Body of pancreas (tissue), 4 donors: ENCODE results near the gene C19orf12. TPM values are rescaled to one million over a fixed set of nuclear protein-coding genes. Genes with fewer than 3 reads are reported as not detected.

ENCODE experiments used
- ATAC-seq: fragments of 150-250 bp; one replicate; pipeline ENCODE4 v1.9.1; 2016
- DNase-seq, 4 donors: peaks; one replicate each; pipeline ENCODE4 v3.0.0-alpha.2; 2019
- H3K27ac ChIP-seq, 4 donors: fragments of 200-600 bp; sonication (generic); 1 replicate in 3 of 4; 2 replicates in 1 of 4; pipeline versions ENCODE4 v1.5.1 to v1.6.1; 2016 to 2019; ENCODE audit warnings: mild to moderate bottlenecking in 1 of 4, mixed read lengths in 1 of 4, moderate library complexity in 1 of 4
- H3K27me3 ChIP-seq, 2 donors: fragments of 200-600 bp; sonication (generic); one replicate each; pipeline ENCODE4 v1.6.0; 2016; ENCODE audit warnings: mild to moderate bottlenecking in 1 of 2
- H3K36me3 ChIP-seq, 2 donors: fragments of 200-600 bp; sonication (generic); replicated peaks in 1 of 2; 2 replicates each; pipeline ENCODE4 v1.5.1; 2016; ENCODE audit warnings: low read depth in 2 of 2; ENCODE audit not compliant: insufficient read depth in 1 of 2
- H3K4me1 ChIP-seq: fragments of 200-600 bp; sonication (generic); one replicate; pipeline ENCODE4 v1.6.0; 2016
- H3K4me3 ChIP-seq, 2 donors: fragments of 200-600 bp; sonication (generic); 1 replicate in 1 of 2; 2 replicates in 1 of 2; pipeline ENCODE4 v1.5.1; 2016 to 2019
- H3K9me3 ChIP-seq, 3 donors: fragments of 200-600 bp; sonication (generic); 1 replicate in 2 of 3; 2 replicates in 1 of 3; pipeline ENCODE4 v1.5.1; 2016
- POLR2A ChIP-seq, 3 donors: fragments of 450-650 bp; IDR thresholded peaks; one replicate each; pipeline ENCODE4 v1.6.1; 2016; ENCODE audit warnings: antibody characterized with exemption in 3 of 3, mild to moderate bottlenecking in 2 of 3
- WGBS, 2 donors: methylation state at CpG; one replicate each; pipeline ENCODE4 v1.1.5; 2017; 5-methylcytosine and 5-hydroxymethylcytosine counted together
- intact Hi-C: fragments of 100-400 bp; cut with DNase I; formaldehyde crosslinking; loops from one replicate; pipeline ENCODE4 v1.15.1; 2023
- total RNA-seq, 2 donors: library from RNA; depleted of rRNA; stranded (reverse); fragments of >200 nt; gene quantifications; one replicate each; pipeline ENCODE4 v1.1.0, GENCODE V29; 2016
- TF ChIP-seq, protein P1 (sequence below), 7 experiments: fragments of 450-650 bp in 4 of 7; fragments of 200-600 bp in 3 of 7; sonication (generic) in 3 of 7; IDR thresholded peaks; one replicate each; pipeline ENCODE4 v1.5.1; 2016 to 2019; ENCODE audit warnings: antibody characterized with exemption in 7 of 7

C19orf12 gene
- total RNA-seq, 2 donors from 2014 or later = 18.2 to 23.7 TPM

DNA sequence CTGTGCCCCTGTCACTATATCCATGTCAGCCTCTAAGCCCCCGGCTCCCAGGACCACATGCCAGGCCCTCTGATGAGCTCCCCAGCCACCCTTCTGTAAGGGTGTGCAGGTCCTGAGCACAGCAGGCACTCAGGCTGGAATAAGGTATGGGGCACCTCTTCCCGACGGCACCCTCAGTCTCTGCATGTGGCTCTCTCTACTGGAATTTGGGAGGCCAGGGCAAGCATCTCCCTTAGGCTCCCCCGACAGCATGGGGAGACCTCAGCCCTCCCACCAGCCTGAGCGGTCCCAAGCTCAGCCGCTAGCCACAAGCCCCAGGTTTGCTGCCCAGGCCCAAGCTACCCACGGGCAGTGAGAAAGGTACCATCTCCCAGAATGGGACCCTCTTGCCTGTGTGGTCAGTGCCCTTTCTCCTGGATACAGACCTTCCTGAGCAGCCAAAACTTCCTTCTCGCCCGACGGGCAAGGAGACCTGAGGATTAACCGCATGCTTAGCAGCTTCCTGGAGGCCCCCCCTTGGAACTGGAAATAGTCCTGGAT is 22.5 kb upstream of the C19orf12 start:
- Histone ChIP-seq H3K4me1 (no peaks in the 10 kb centered on the region), H3K27me3 (no peaks in the 10 kb centered on the region), H3K27ac (no peak overlapping the region), H3K4me3 (no peak overlapping the region), H3K36me3 (no peaks in the 10 kb centered on the region), H3K9me3 (no peaks in the 10 kb centered on the region)
- intact Hi-C loops = loop anchor here (10.0 kb wide), 1 partner anchor 137 kb away; no protein-coding TSS in a partner anchor
- TF ChIP-seq POLR2A (IDR thresholded peaks at IDR 0.05) = no peak
- TF ChIP-seq, protein P1, sequence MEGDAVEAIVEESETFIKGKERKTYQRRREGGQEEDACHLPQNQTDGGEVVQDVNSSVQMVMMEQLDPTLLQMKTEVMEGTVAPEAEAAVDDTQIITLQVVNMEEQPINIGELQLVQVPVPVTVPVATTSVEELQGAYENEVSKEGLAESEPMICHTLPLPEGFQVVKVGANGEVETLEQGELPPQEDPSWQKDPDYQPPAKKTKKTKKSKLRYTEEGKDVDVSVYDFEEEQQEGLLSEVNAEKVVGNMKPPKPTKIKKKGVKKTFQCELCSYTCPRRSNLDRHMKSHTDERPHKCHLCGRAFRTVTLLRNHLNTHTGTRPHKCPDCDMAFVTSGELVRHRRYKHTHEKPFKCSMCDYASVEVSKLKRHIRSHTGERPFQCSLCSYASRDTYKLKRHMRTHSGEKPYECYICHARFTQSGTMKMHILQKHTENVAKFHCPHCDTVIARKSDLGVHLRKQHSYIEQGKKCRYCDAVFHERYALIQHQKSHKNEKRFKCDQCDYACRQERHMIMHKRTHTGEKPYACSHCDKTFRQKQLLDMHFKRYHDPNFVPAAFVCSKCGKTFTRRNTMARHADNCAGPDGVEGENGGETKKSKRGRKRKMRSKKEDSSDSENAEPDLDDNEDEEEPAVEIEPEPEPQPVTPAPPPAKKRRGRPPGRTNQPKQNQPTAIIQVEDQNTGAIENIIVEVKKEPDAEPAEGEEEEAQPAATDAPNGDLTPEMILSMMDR (IDR thresholded peaks at IDR 0.05) = no peak
- no peak for ATAC-seq
- 71 to 100% methylated on average over 1 to 11 of the region's 11 CpGs for WGBS, 2 donors
- DNase-seq = no peak

DNA sequence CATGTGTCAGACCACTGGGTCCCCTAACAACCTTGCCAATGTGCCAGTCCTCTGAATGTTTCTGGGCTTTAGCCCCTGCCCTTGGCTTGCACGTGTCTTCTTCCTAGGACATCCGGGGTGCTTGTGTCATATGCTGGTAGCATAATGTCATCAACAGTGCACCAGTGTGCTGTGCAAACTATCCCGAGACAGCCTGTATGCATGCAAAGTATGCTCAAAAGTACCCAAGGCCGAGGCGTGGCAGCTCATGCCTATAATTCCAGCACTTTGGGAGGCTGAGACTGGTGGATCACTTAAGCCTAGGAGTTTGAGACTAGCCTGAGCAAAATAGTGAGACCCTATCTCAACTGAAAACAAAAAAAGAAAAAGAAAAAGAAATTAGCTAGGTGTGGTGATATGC is 20.8 kb upstream of the C19orf12 start:
- H3K36me3 ChIP-seq = no peaks in the 10 kb centered on the region
- H3K9me3 ChIP-seq = no peaks in the 10 kb centered on the region
- H3K27me3 ChIP-seq = no peaks in the 10 kb centered on the region
- no peak for TF ChIP-seq POLR2A (IDR thresholded peaks at IDR 0.05)
- TF ChIP-seq, protein P1 (IDR thresholded peaks at IDR 0.05) = no peak
- ATAC-seq (no peak), DNase-seq (no peak)
- no peak overlapping the region for H3K27ac ChIP-seq
- no peaks in the 10 kb centered on the region for H3K4me1 ChIP-seq
- 55 to 57% methylated on average over 2 to 5 of the region's 5 CpGs for WGBS, 2 donors
- intact Hi-C loops = loop anchor here (10.0 kb wide), 1 partner anchor 139 kb away; no protein-coding TSS in a partner anchor
- H3K4me3 ChIP-seq = no peak overlapping the region

DNA sequence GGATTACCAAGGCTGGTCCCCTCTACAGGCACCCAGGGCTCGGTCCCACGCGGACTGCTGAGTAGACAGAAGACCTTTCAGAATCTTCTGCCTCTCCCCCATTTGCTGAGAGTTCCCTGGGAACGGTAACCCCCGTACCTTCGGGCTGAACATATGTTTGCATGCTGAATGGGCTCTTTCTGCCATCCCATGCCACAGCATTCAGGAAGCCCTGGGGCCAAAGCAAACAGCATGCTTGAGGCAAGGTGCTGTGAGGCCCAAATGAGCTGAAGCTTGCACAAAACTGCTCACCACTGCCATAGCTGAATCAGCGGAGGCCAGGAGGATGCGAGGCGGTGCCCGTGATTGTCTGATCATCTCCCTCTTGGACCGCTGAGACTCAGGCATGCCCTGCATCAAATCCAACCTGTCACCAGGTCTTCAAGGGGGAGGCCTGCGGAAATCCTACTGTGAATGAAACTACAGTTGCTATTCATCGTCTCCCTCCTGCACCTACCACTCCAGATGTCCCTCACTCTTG is 16.3 kb upstream of the C19orf12 start:
- no peak for DNase-seq
- H3K4me1 ChIP-seq = peaks cover 3% of the 10 kb centered on the region
- H3K36me3 ChIP-seq = no peaks in the 10 kb centered on the region
- H3K4me3 ChIP-seq = no peak overlapping the region
- no peaks in the 10 kb centered on the region for H3K27me3 ChIP-seq
- no peaks in the 10 kb centered on the region for H3K9me3 ChIP-seq
- no peak for ATAC-seq
- no peak overlapping the region for H3K27ac ChIP-seq
- WGBS, 2 donors = 71 to 86% methylated on average over 7 to 13 of the region's 13 CpGs
- TF ChIP-seq, protein P1 (IDR thresholded peaks at IDR 0.05) = no peak
- no peak for TF ChIP-seq POLR2A (IDR thresholded peaks at IDR 0.05)
- intact Hi-C loops = loop anchor here (10.0 kb wide), 1 partner anchor 143 kb away; no protein-coding TSS in a partner anchor

DNA sequence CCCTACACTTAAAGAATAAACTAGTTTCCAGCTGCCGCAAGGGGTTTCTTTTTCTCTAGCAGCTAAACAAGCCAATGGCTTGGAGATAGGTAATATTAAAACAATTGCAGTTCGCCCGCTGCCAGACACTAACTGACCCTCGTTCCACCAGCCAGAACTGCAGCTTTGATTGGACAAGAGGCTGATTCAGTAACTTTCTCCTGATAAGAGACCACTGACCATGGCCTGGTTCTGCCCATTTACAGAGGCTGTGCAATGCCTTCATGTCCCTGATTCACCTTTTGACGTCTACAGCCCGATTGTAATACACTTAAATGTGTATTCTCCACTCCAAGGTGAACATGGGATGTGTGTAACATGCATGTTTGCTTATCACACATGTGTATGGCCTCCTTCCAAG is 12.8 kb upstream of the C19orf12 start:
- TF ChIP-seq, protein P1 (IDR thresholded peaks at IDR 0.05) = no peak
- no peak for TF ChIP-seq POLR2A (IDR thresholded peaks at IDR 0.05)
- WGBS, 2 donors = 45 to 49% methylated on average over 6 of the region's 6 CpGs
- no peaks in the 10 kb centered on the region for H3K36me3 ChIP-seq
- ATAC-seq = no peak
- H3K9me3 ChIP-seq = no peaks in the 10 kb centered on the region
- intact Hi-C loops = no loop called here
- H3K27me3 ChIP-seq = peaks cover 0 to 6% of the 10 kb centered on the region in 2 donors
- no peak overlapping the region for H3K4me3 ChIP-seq
- H3K27ac ChIP-seq = no peak overlapping the region
- DNase-seq = no peak
- peaks cover 10% of the 10 kb centered on the region for H3K4me1 ChIP-seq

DNA sequence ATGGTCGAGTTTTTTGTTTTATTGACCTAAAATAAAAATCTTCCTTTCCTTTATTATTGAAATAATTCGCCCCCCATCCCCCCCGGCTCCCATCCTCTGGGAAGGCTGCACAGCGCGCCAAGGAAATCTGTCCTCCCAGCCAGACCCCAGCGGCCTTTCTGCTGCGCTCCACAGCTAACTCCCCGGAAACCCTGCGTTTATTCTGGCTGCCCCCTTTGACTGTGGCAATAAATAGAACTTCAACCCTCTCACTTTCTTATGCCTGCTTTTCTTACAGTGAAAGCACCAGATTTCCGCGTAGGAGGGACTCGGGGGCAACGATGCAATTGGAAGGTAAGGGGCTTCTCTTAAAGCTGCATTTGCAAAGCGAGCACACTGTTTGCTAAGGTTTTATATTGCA is 9.7 kb upstream of the C19orf12 start:
- peaks cover 0 to 6% of the 10 kb centered on the region in 2 donors for H3K27me3 ChIP-seq
- peaks cover 7% of the 10 kb centered on the region for H3K4me1 ChIP-seq
- 55% methylated on average over 14 of the region's 14 CpGs for WGBS, 2 donors

More for the DNA sequence above, 9.7 kb upstream of the C19orf12 start:
- DNase-seq (no peak), ATAC-seq (no peak)
- H3K27ac ChIP-seq = no peak overlapping the region
- TF ChIP-seq POLR2A (IDR thresholded peaks at IDR 0.05) = no peak
- TF ChIP-seq, protein P1 (IDR thresholded peaks at IDR 0.05) = no peak
- no peak overlapping the region for H3K4me3 ChIP-seq
- intact Hi-C loops = no loop called here
- no peaks in the 10 kb centered on the region for H3K9me3 ChIP-seq
- H3K36me3 ChIP-seq = no peaks in the 10 kb centered on the region
